A549 (cell line): ENCODE measurements around the gene KCTD5.
"Not testable (repeated sequence)": the region's sequence is repeated elsewhere in the genome, so short reads cannot be mapped to it uniquely, and the experiment has no call there.

ENCODE experiments used
- BHLHE40 ChIP-seq: IDR thresholded peaks from 2 replicates; pipeline ENCODE4 v1.6.1; 2012; ENCODE audit warnings: low read depth, low read length, inconsistent platforms
- ZFP36 ChIP-seq: fragments of 450-650 bp; IDR thresholded peaks from 2 replicates; pipeline ENCODE4 v1.6.1; 2014; ENCODE audit warnings: borderline replicate concordance; ENCODE audit not compliant: partially characterized antibody
- TF ChIP-seq, protein P1 (sequence below): IDR thresholded peaks from 2 replicates; pipeline ENCODE4 v1.6.1; 2012

DNA sequence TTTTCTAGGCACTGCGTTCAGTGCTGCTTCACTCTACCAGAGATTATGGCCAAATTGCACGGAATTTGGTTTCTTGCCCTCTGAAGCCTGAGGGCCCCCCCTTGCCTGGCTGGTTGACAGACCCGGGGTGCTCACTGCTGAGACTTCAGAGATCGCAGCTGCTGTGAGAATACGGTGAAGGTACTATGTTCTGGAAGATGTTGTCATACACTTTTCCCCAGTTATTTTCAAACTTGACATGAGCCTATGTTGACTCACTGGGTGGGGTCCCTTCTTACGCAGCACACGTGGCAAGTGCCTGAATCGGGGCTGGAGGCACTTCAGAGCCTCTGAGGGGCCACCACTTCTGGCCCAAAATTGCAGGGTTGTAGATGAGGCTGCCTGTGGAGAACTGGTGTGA, 2.0 kb upstream of the KCTD5 start:
- TF ChIP-seq ZFP36, BHLHE40: not testable (repeated sequence)
- TF ChIP-seq, protein P1, sequence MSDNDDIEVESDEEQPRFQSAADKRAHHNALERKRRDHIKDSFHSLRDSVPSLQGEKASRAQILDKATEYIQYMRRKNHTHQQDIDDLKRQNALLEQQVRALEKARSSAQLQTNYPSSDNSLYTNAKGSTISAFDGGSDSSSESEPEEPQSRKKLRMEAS: not testable (repeated sequence)
